ENCODE measurements around the gene CNST.

The CNST gene, protein sequence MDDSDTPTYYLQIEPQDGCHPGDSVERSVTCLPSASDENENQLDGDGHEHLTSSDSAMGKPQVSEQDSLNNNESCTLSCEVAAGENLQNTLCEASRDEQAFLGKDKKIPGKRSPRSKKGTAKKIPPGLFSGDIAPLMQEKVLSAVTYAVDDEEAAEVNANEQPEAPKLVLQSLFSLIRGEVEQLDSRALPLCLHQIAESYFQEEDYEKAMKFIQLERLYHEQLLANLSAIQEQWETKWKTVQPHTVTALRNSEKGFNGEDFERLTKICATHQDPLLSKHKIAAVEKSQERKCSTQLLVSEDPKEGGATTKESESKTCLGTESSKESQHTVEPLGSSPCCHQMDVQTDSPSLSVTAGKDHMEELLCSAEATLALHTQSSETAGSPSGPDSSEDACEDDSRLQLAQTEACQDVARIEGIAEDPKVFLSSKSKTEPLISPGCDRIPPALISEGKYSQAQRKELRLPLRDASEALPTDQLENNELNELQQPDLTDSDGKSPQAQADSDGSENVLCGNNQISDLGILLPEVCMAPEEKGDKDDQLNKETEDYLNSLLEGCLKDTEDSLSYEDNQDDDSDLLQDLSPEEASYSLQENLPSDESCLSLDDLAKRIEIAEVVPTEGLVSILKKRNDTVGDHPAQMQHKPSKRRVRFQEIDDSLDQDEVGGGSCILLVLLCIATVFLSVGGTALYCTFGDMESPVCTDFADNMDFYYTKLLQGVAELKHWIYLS

DNA sequence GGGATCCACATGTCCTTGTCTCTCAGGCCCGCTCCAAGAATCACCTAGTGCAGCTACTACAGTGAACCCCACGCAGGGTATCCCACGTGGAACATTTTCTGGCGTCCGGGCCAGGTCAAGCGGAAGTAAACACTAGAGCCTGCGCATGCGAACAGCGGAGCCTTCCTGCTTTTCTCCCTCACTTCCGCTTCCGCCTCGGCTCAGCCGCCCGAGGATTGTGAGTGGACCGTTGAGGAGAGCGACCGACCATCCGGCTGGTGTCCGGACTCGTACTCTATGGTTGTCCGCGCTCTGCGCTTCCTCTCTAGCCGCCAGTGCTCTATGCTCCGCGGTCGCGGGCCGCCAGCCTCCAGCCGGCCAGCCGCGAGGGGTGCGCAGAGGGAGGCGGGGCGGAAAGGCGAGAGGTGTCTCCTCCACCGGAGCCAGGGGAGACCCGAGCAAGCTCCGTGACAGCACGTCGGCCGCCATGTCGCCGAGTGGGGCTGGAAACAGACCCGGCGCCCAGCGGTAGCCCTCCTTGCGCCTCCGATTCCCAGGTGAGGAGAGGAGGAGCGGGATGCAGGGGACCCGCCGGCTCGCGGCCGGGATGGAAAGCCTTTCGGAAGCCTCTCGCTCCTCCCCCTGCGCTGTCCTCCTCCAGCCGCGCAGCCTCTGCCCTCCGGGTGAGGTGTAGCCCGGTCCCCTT, at the start of gene CNST, which contains the start of gene TFB2M:
CNST (plus strand) TSS at position 329 of the 685 bp plus-strand sequence. CDS start 25,107 bp downstream, outside the sequence.
TFB2M (minus strand) TSS at position 134 of the 685 bp plus-strand sequence; CDS start at position 11, 123 bp downstream.
- peak; percentile 67 to 78 (median 76) for DNase-seq

DNA sequence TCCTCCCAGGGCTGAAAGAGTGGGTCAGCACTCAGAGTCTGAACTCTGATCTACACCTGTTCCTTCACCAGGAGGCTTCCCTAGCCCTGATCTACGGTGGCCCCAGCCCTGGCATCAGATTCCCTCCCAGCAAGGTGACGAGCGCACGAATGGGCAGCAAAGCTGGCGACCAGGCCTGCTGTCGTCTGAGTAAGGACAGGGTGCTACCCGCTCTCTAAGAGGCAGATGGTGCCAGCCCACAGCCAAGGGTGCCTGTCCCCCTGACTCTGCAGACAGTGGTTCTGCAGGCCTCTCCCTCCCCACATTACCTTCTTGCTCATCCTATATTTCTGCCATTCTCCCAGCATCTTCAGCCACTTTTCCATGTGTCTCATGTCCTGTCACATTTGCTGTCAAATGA, 48.9 kb upstream of the CNST start:
- DNase-seq, result no peak

DNA sequence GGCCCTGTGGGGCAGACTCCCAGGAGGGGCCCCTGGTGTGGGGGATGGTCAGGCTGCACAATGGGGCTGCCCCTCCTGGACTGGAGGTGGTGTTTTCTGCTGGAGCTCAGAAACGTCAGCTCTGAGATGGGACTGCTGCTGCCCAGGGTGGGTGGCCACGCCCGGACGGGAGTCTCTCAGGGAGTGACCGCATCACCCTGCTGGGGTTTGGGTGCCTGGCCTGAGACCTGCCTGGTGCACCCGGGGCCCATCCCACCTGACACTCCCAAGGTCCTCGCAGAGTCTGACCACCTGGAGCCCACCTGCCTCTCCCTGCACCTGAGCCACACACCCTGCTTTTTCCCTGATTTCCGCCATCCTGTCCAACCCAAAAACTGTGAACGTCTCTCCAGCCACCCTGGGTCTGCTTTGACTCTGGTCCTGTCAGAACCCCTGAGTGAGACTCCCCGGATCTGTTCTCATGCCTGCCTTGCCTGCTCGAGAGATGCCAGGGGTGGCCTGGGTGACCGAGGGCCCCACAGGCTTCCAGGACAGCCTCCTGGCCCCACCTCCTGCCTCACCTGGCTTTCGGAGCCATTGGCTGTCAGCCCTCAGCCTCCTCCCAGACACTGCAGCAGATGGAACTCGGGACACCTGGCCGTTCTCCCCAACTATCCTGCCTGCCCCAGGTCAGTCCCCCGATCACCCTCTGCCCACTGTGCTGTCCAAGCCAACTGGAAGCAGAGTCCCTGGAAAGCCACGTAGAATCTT, 47.6 kb upstream of the CNST start:
- no peak for DNase-seq

DNA sequence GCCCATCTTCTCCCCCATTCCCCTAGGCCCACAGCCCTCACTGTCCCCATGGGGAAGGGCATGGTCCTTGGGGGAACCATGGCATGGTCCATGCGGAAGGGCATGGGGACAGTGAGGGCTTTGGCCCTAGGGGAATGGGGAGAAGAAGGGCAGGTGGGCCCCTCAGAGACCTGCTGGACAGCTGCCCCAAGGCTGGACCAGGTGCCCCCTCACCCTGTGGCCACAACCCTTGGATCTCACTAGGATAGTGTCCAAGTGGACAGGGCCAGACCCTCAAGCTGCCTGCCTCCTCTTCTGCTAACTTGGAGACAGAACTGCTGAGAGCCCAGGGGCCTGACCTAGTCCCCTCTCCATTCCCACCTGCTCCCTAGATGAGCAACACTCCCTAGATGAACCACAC, 46.7 kb upstream of the CNST start:
- no peak for DNase-seq

DNA sequence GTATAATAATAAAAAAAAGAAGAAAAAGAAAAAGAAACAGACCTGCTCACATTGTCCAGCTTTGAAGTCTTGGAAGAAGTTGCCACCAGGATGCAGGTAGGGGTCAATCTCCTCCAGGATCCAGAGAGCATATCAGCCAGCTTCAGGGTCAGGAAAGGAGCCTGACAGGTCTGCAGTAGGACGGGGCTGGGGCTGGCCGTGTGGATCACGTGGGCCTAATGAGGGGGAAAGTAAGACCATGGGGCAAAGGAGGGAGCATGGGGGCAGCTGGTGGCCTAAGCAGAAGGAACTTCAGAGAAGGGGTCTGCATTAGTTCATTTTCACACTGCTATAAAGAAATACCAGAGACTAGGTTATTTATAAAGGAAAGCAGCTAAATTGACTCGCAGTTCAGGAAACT, 39.9 kb upstream of the CNST start:
- no peak for DNase-seq

DNA sequence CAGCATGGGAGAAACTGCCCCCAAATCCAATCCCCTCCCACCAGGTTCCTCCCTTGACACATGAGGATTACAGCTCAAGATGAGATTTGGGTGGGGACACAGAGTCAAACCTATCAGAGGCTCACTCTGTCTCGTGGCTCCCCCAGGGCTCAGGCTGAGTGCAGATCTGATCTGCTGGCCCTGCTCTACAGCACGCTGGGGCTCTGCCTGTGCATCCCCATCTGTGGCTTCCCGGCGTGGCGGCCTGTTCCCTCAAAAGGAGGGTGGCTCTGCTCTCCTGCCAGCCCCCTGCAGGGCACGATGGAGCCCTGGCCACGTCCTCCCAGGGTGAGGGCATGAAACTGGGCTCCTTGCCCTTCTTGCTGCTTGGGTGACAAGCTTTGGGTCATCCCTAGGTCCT, 39.3 kb upstream of the CNST start:
- no peak for DNase-seq

DNA sequence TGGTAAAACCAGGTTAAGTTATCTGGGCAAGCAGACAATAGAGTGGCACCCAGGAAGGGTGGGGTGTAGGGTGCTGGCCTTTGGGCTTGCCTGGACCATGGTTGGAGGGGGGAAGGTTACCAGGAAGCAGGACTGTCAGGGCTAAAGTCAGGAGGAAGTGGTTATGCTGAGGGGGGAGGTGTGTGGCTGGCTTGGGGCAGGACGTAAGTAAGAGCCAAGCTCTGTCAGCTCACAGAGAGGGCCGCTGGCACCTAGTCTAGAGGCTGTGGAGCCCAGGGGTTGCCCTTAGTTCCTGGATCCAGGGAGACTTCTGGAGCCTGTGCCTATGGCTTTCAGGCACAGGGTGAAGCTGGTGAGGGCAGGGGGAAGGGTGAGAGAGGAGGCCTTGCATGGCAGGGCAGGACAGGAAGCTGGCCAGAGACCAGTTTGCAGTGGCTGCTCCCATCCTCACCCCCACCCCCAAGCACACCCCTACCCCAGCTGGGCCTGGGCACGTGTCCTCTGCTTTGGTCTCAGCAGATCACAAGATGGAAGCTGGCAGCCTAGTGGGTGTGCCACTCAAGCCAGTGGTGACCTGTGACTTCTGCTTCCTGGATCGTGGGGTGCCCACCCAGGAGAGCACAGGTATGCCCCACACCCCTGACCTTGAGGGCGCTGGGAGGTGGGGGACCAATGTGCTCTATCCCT, 38.7 kb upstream of the CNST start:
- no peak for DNase-seq

DNA sequence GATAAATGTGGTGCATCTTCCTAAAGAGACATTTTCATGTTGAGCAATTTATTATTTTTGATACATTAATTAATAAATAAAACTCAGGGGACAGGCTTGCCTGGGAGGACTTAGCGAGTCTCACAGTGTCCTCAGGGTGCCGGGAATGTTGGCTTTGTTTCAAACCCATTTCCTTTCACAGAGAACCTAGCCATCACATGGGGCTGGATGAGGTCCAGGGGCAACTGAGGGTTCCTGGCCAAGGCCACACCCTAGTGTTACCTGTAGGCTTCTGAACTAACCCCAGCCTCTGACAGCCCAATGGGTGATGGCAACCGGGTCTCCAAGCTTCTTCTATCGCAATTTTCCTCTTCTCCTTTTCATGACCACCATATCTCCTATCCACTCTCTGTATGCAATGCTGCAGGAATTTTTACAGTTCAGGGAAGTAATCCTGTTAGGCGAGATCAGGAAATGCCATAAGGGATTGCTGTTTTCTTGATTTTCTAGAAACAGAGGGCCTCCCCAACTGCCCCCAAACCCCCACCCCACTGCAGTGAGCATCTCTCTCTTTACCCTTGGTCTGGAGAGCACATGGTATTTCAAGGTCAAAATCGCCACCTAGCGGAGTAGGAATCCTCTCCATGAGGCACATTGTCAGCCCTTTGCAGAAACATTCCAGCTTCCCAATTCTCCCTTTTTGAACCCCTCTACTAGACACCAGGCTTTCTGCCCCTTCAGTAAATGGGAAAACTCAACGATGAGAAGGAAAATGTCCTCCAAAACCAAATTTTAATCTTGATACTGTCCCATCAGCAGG, 37.1 kb upstream of the CNST start:
- DNase-seq, result no peak

DNA sequence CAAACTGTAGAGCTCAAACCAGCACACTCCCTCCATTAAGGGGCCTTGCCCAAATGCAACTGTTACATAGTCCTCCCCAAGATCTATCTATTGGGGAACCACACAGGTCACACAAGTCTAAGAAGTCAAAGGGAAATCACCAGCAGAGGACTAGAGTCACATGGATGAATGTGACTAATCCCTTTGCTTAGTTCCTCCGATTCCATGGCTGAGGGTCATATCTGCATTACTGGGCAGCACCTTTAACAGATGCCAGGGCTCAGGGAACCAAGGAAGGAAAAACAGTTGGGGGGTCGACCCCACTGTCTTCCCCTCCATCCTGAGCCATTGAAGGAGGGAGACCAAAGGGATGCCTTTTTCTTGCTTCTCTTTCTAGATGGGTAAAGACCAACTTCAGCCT, 35.8 kb upstream of the CNST start:
- no peak for DNase-seq

DNA sequence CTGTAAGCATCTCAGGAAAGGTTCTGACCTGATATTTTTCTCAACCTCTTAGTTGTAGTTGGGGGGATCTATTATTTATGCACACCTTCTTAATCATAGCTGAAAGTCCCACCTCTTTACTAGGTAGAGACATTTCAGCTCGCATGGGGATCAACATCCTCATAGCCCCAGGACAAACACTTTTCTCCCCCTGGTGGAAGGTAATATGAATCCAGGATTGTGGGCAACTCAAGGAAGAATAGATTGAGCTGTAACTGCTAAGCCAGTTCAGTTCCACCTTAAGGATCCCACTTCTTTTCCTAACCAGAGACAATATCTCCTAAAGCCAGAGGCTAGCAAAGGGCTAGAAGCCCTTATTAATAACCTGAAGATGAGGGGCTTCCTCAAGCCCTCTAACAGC, 33.7 kb upstream of the CNST start:
- DNase-seq, result no peak

DNA sequence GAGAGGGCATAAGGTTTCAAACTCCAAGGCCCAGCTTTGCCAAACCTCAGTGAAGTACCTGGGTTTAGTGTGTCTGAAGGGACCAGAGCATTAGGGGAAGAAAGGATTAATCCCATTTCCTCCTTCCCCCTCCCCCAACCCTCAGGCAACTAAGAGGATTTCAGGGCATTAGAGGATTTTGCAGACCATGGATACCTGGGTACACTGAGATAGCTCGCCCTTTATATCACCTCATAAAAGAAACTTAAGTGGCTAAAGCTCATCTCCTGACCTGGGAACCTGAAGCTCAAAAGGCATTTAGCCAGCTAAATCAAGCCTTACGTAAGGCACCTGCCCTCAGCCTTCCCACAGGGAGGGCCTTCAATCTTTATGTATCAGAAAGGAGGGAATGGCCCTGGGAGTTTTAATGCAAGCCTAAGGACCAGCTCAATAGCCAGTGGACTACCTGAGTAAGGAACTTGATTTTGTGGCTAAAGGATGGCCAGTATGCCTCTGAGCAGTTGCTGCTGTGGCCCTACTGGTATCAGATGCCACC, 32.8 kb upstream of the CNST start:
- DNase-seq, result no peak

DNA sequence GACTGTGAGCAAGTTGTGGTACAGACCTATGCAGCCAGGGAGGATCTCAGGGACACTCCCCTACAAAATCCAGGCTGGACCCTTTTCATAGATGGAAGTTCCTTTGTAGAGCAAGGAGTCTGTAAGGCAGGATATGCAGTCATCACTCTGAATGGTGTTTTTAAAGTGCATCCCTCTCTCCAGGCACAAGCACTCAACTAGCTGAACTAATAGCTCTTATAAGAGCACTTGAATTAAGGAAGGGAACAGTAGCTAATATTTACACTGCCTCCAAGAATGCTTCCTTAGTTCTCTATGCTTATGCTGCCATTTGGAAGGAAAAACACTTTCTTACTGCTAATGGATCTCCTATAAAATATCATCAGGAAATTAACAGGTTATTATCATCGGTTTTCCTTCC, 32.1 kb upstream of the CNST start:
- DNase-seq, result no peak

DNA sequence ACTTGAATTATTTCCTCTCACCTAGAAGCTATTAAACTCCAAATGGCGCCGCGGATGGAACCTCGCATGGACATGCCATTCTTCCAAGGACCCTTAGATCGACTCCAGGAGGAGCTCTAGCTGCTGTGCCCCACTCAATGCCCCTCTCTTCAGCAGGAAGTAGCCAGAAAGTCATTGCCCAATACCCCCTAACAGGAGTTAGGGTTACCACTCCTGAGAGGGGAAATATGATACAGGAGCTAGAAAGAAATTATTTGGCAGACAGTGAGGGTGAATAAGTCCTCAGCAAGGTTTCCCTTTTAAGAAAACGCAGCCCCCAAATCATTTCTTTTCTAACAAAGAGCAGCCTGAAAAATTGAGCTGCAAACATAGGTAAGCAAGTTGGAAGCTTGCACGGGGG, 28.8 kb upstream of the CNST start:
- DNase-seq, result no peak

DNA sequence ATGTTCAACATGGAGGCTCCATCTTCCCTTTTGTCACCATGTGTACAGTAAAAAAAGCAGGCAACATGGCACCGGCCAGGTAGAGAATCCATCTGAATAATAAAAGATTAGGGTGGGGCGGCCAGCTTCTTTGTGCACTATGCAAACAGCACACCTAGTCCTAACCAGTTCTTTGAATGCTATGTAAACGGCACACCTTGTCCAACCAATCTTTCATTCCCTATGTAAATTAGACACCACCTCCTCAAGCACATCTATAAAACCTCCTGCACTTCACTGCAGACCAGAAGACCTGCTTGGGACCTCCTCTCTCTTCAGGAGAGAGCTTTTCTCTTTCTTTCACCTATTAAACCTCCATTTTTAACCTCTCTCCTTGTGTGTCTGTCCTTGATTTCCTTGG, 28.4 kb upstream of the CNST start:
- DNase-seq, result no peak

DNA sequence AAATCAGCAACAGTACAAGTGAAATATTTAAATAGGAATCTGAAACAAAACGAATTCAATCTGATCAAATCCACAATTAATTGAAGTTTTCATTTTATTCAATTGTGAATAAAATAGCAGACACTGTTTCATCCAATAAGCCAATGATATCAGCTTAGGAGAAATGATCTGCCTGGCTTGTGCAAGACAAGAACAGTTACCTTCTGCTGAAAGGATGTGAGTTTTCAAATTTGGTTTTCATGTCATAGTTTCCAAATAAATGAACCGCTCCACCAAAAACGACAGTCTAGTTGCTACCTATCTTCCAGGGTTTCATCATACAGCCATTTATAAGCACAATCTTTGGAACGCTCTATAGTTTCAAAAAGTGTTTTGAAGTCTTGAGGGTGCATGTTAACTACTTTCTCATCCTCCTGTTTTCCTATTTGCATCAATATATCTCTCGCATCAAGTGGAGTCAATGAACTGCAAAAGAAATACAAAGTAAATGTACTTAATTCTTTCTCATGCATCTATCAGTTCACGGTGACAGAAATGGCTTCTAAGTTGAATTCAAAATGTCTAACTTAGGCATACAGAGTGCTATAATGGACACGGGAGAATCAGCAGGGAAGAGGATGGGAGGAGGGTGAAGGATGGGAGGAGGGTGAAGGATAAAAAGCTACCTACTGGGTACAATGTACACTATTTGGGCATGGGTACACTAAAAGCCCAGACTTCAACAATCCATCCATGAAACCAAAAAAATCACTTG, 25.3 kb upstream of the CNST start:
- DNase-seq, result no peak

DNA sequence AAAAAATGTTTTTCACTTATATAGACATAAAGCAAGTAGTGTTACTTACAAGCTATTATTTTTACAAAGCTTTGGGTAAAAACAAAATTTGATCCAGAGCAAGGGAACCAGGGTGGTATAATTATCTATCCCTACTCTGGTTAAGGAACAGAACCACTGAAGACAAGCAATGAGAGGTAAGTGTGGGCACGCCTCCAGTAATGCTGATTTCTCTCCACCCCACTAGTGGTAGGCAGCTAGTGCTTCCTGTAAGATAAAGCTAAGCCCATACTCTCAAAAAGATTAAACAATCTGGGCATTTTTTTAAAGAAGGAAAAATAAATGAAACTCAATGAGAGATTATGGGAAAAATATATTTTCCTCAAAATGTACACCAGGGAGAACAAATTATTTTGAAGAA, 22.3 kb upstream of the CNST start:
- no peak for DNase-seq

DNA sequence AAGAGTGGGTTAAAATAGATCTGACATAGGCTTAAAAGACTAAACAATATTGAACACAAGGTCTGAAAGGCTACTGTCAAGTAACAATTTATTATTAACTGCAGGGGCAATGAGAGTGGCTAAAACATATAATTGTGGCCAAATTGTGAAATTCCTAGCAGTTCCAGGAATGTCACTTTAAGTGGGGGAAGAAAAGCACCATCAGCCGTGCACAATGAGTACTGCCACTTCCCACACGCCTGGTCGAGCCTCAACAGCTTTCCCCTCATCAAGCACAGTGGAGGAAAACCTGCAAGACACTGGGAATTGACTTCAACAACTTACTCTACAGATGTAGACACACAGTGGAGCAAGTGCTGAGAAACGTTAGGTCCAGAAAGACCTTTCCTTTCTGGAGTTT, 16.6 kb upstream of the CNST start:
- no peak for DNase-seq

DNA sequence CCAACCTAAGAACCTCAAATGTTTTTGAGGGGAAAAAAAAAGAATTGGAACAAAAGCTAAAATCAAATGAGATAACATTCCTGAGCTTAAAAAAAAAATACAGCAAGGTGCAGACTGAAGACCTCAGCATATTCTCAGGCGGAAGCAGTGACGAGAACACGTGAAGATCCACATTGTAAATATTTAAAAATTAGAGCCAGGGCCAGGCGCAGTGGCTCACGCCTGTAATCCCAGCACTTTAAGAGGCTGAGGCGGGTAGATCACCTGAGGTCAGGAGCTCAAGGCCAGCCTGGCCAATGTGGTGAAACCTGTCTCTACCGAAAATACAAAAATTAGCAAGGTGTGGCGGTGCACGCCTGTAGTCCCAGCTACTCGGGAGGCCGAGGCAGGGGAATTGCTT, 15.9 kb upstream of the CNST start:
- no peak for DNase-seq

DNA sequence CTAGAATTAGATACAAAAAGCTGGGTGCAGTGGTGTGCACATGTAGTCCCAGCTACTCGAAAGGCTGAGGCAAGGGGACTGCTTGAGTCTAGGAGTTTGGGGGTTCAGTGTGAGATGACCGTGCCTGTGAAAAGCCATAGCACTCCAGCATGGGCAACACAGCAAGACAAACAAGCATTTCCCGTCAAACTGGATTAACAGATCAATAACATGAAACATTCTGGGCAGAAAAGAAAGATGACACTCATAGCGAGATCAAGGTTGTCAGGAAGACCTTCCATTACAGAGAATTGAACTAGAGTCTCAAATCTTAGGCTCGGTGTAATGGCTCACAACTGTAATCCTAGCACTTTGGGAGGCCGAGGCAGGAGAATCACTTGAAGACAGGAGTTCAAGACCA, 14.1 kb upstream of the CNST start:
- DNase-seq, result no peak

DNA sequence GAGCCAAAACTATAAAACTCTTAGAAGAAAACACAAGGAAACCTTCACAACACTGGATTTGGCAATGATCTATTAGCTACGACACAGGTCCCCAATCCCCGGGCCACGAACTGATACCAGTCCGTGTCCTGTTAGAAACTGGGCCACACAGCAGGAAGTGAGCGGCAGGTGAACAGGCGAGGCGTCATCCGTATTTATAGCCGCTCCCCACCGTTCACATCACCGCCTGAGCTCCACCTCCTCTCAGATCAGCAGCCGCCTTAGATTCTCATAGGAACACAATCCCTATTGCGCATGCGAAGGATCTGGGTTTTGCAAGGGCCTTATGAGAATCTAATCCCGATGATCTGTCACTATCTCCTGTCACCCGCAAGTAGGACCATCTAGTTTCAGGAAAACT, 12.1 kb upstream of the CNST start:
- DNase-seq, result no peak

DNA sequence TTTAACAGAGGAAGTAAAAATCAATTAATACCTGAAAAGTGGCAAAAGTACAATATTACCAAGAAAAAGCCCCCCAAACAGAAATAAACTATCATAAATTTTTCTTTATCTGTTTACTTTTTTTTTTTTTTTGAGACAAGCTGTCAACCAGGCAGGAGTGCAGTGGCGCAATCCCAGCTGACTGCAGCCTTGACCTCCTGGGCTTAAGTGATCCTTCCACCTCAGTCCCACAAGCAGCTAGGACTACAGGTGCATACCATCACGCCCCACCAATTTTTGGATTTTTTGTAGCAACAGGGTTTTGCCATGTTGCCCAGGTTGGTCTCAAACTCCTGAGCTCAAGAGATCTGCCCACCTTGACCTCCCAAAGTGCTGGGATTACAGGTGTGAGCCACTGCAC, 8.2 kb upstream of the CNST start:
- no peak for DNase-seq

Data from activated naive CD4-positive, alpha-beta T cell (primary cell).